ENCODE measurements around the gene AJAP1. TPM values are rescaled to one million over a fixed set of nuclear protein-coding genes. Genes with fewer than 3 reads are reported as not detected.

Gene AJAP1
- total RNA-seq, 1 experiment from 2014 or later: not detected

GRCh38 chr1:4634793-4635406 lies 19.5 kb upstream of the AJAP1 start:
- Histone ChIP-seq H3K27ac (ENCODE audit: low read depth, low read length) (no peak overlapping the region), H3K9me3 (ENCODE audit: control insufficient read depth in 1 of 2, insufficient read depth in 1 of 2, low read depth in 1 of 2, low read length in 2 of 2) (no peaks in the 10 kb centered on the region), H2AFZ (ENCODE audit: low read depth, low read length, poor library complexity, severe bottlenecking) (no peak overlapping the region), H3K4me1 (ENCODE audit: control insufficient read depth in 1 of 2, insufficient read depth in 2 of 2, low read length in 2 of 2) (no peaks in the 10 kb centered on the region), H3K79me2 (ENCODE audit: insufficient read depth, low read length) (no peaks in the 10 kb centered on the region), H3K4me2 (ENCODE audit: low read length) (no peak overlapping the region), H3K4me3 (replicated peaks in 1 of 2; ENCODE audit: low read depth in 1 of 2, low read length in 2 of 2) (no peak overlapping the region), H3K9ac (ENCODE audit: low read length) (no peak overlapping the region), H3K36me3 (ENCODE audit: control insufficient read depth in 1 of 2, insufficient read depth in 2 of 2, low read length in 2 of 2) (no peaks in the 10 kb centered on the region), H3K9me2 (ENCODE audit: insufficient read depth) (no peaks in the 10 kb centered on the region), H3K27me3 (ENCODE audit: insufficient read depth, low read length) (no peaks in the 10 kb centered on the region), H4K20me1 (ENCODE audit: insufficient read depth) (no peaks in the 10 kb centered on the region)
- no TSS peak for BruUV-seq (replicated peaks)
- ChIA-PET CTCF (no interaction called here), POLR2A (no interaction called here), RAD21 (ENCODE audit: low non-redundant PET in 1 of 2, low total read pairs in 2 of 2, uncharacterized antibody in 2 of 2, unreplicated experiment in 2 of 2) (interaction anchor here in 1 of 2 experiments (0.6 kb wide), 1 partner anchor 71 kb away, joined by 5 read pairs; no protein-coding TSS in a partner anchor)
- ATAC-seq: no peak
- no peak for TF ChIP-seq EGR1 (IDR thresholded peaks at IDR 0.05; ENCODE audit: low read depth)
- TF ChIP-seq SRF (IDR thresholded peaks at IDR 0.05; ENCODE audit: low read depth): no peak
- TF ChIP-seq REST (IDR thresholded peaks at IDR 0.05; ENCODE audit: low read depth): no peak
- no peak for TF ChIP-seq JUND (IDR thresholded peaks at IDR 0.05)
- no peak for TF ChIP-seq POLR2AphosphoS5 (IDR thresholded peaks at IDR 0.05; ENCODE audit: low read depth, low read length)
- no peak for DNase-seq (ENCODE audit: low read depth, low spot score)
- intact Hi-C loops (cut with micrococcal nuclease): no loop called here

GRCh38 chr1:4636186-4636585 lies 18.2 kb upstream of the AJAP1 start:
- no peaks in the 10 kb centered on the region for H3K27me3 ChIP-seq (ENCODE audit: insufficient read depth, low read length)
- ChIA-PET CTCF (no interaction called here), POLR2A (no interaction called here), RAD21 (ENCODE audit: low non-redundant PET in 1 of 2, low total read pairs in 2 of 2, uncharacterized antibody in 2 of 2, unreplicated experiment in 2 of 2) (no interaction called here)
- no peaks in the 10 kb centered on the region for H3K9me2 ChIP-seq (ENCODE audit: insufficient read depth)
- no TSS peak for BruUV-seq (replicated peaks)
- intact Hi-C loops (cut with micrococcal nuclease): no loop called here
- no peaks in the 10 kb centered on the region for H3K9me3 ChIP-seq (ENCODE audit: control insufficient read depth in 1 of 2, insufficient read depth in 1 of 2, low read depth in 1 of 2, low read length in 2 of 2)
- no peak overlapping the region for H3K4me2 ChIP-seq (ENCODE audit: low read length)
- ATAC-seq (no peak), DNase-seq (ENCODE audit: low read depth, low spot score) (no peak)
- no peak overlapping the region for H3K27ac ChIP-seq (ENCODE audit: low read depth, low read length)
- TF ChIP-seq EZH2phosphoT487 (IDR thresholded peaks at IDR 0.05; ENCODE audit: borderline replicate concordance) (no peak), CEBPB (IDR thresholded peaks at IDR 0.05; ENCODE audit: low read depth) (no peak), SP1 (IDR thresholded peaks at IDR 0.05; ENCODE audit: low read depth) (no peak), CBX3 (IDR thresholded peaks at IDR 0.05; ENCODE audit: low read depth) (no peak), CTCF (IDR thresholded peaks at IDR 0.05 in 2 of 3, conservative IDR thresholded peaks at IDR 0.05 in 1 of 3; ENCODE audit: borderline replicate concordance in 1 of 3, insufficient read depth in 1 of 3, low read depth in 2 of 3, low read length in 2 of 3) (no peak), FOSL1 (IDR thresholded peaks at IDR 0.05; ENCODE audit: low read depth) (no peak), JUND (IDR thresholded peaks at IDR 0.05) (no peak)
- H4K20me1 ChIP-seq (ENCODE audit: insufficient read depth): no peaks in the 10 kb centered on the region
- no peak overlapping the region for H3K4me3 ChIP-seq (replicated peaks in 1 of 2; ENCODE audit: low read depth in 1 of 2, low read length in 2 of 2)
- H3K4me1 ChIP-seq (ENCODE audit: control insufficient read depth in 1 of 2, insufficient read depth in 2 of 2, low read length in 2 of 2): no peaks in the 10 kb centered on the region
- no peaks in the 10 kb centered on the region for H3K36me3 ChIP-seq (ENCODE audit: control insufficient read depth in 1 of 2, insufficient read depth in 2 of 2, low read length in 2 of 2)
- H3K9ac ChIP-seq (ENCODE audit: low read length): no peak overlapping the region
- no peaks in the 10 kb centered on the region for H3K79me2 ChIP-seq (ENCODE audit: insufficient read depth, low read length)
- H2AFZ ChIP-seq (ENCODE audit: low read depth, low read length, poor library complexity, severe bottlenecking): no peak overlapping the region

Measured in HCT116 (cell line).